Measurements from ENCODE around the gene C19orf47.

- no peak for TF ChIP-seq CTCF (IDR thresholded peaks at IDR 0.05 in 4 of 5, conservative IDR thresholded peaks at IDR 0.05 in 1 of 5)
- TF ChIP-seq POLR2A (IDR thresholded peaks at IDR 0.05) = no peak
These were observed 9.4 kb upstream of the C19orf47 start for GRCh38 chr19:40357640-40358039.
